Fibroblast of lung (primary cell): ENCODE measurements around the gene LPCAT1.

Source experiments
- EZH2 ChIP-seq: IDR thresholded peaks from 2 replicates; pipeline ENCODE4 v1.5.1; 2012; ENCODE audit warnings: low read length, control low read depth, mild to moderate bottlenecking; ENCODE audit errors: missing control alignments
- TF ChIP-seq, protein P1 (sequence below), 2 donors: IDR thresholded peaks in 1 of 2; conservative IDR thresholded peaks in 1 of 2; 1 replicate in 1 of 2; 2 replicates in 1 of 2; pipeline ENCODE4 v1.5.1; 2011 to 2012; ENCODE audit warnings: low read length in 2 of 2, control low read depth in 1 of 2, inconsistent platforms in 1 of 2, low read depth in 1 of 2, mild to moderate bottlenecking in 1 of 2

DNA sequence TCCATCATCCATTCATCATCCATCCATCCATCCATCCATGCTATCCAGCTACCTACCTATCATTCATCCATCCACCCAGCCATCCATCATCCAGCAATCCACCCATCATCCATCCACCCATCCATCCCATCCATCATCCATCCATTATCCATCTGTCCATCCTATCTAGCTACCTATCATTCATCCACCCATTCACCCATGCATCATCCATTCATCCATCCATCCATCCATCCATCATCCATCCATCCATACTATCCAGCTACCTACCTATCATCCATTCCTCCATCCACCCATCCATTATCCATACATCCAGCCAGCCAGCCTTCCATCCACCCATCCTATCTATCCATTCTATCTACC is 104.9 kb downstream of the LPCAT1 start:
- TF ChIP-seq, protein P1, sequence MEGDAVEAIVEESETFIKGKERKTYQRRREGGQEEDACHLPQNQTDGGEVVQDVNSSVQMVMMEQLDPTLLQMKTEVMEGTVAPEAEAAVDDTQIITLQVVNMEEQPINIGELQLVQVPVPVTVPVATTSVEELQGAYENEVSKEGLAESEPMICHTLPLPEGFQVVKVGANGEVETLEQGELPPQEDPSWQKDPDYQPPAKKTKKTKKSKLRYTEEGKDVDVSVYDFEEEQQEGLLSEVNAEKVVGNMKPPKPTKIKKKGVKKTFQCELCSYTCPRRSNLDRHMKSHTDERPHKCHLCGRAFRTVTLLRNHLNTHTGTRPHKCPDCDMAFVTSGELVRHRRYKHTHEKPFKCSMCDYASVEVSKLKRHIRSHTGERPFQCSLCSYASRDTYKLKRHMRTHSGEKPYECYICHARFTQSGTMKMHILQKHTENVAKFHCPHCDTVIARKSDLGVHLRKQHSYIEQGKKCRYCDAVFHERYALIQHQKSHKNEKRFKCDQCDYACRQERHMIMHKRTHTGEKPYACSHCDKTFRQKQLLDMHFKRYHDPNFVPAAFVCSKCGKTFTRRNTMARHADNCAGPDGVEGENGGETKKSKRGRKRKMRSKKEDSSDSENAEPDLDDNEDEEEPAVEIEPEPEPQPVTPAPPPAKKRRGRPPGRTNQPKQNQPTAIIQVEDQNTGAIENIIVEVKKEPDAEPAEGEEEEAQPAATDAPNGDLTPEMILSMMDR (conservative IDR thresholded peaks at IDR 0.05 in 1 of 2, IDR thresholded peaks at IDR 0.05 in 1 of 2; ENCODE audit: low read depth in 1 of 2, low read length in 2 of 2) = no peak
- no peak for TF ChIP-seq EZH2
